Activated naive CD8-positive, alpha-beta T cell treated with anti-CD3 and anti-CD28 coated beads, Interleukin-2, amount 50 U/mL, for 16 hours (primary cell): Measurements from ENCODE around the gene RND3.

Experiments
- DNase-seq: peaks from one replicate; pipeline ENCODE4 v3.0.0-alpha.2; 2020; ENCODE audit warnings: low read depth, low spot score

Gene RND3

GRCh38 chr2:150476286-150476685 lies 11.2 kb downstream of the RND3 start:
- DNase-seq = no peak

GRCh38 chr2:150475479-150476250 lies 11.8 kb downstream of the RND3 start:
- DNase-seq = no peak

GRCh38 chr2:150474326-150475074 lies 13.0 kb downstream of the RND3 start:
- no peak for DNase-seq

- DNase-seq = no peak
Observed at GRCh38 chr2:150473767-150474166, 13.7 kb downstream of the RND3 start.

- no peak for DNase-seq
Observed at GRCh38 chr2:150472511-150472899, 15.0 kb downstream of the RND3 start.

- no peak for DNase-seq
Observed at GRCh38 chr2:150471813-150472510, 15.5 kb downstream of the RND3 start.

GRCh38 chr2:150470435-150470834 lies 17.0 kb downstream of the RND3 start:
- DNase-seq = no peak

- DNase-seq = no peak
Observed at GRCh38 chr2:150469706-150470274, 17.7 kb downstream of the RND3 start.

GRCh38 chr2:150468350-150468960 lies 19.0 kb downstream of the RND3 start:
- no peak for DNase-seq

GRCh38 chr2:150467621-150467963 lies 19.9 kb downstream of the RND3 start:
- DNase-seq = no peak

GRCh38 chr2:150466741-150467620 lies 20.5 kb downstream of the RND3 start:
- no peak for DNase-seq

GRCh38 chr2:150465703-150466569 lies 21.5 kb downstream of the RND3 start:
- DNase-seq = no peak

- DNase-seq = no peak
Observed at GRCh38 chr2:150464986-150465385, 22.5 kb downstream of the RND3 start.

GRCh38 chr2:150464270-150464669 lies 23.2 kb downstream of the RND3 start:
- DNase-seq = no peak

GRCh38 chr2:150462770-150463169 lies 24.7 kb downstream of the RND3 start:
- DNase-seq = no peak

- DNase-seq = no peak
Observed at GRCh38 chr2:150459281-150459680, 28.2 kb downstream of the RND3 start.

GRCh38 chr2:150450765-150451164 lies 36.7 kb downstream of the RND3 start:
- no peak for DNase-seq

- no peak for DNase-seq
Observed at GRCh38 chr2:150449856-150450255, 37.6 kb downstream of the RND3 start.

GRCh38 chr2:150445398-150445797 lies 42.1 kb downstream of the RND3 start:
- no peak for DNase-seq

GRCh38 chr2:150442484-150442883 lies 45.0 kb downstream of the RND3 start:
- DNase-seq = no peak
